Measurements from ENCODE around the gene GTF3A.
"Not testable (repeated sequence)": the region's sequence is repeated elsewhere in the genome, so short reads cannot be mapped to it uniquely, and the experiment has no call there.

The GTF3A gene

DNA sequence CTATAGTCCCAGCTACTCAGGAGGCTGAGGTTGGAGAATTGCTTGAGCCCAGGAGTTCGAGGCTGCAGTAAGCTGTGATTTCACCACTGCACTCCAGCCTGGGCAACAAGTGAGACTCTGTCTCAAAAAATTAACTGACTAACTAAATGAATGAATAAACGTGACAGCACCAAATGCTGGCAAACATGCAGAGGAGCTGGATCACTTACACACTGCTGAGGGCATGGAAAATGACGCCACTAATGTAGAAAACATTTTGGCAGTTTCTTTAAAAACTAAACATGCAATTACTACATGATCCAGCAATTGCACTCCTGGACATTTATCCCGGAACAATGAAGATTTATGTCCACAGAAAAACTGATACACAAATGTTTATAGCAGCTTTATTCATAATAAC is 31.3 kb upstream of the GTF3A start:
- TF ChIP-seq, protein P1, sequence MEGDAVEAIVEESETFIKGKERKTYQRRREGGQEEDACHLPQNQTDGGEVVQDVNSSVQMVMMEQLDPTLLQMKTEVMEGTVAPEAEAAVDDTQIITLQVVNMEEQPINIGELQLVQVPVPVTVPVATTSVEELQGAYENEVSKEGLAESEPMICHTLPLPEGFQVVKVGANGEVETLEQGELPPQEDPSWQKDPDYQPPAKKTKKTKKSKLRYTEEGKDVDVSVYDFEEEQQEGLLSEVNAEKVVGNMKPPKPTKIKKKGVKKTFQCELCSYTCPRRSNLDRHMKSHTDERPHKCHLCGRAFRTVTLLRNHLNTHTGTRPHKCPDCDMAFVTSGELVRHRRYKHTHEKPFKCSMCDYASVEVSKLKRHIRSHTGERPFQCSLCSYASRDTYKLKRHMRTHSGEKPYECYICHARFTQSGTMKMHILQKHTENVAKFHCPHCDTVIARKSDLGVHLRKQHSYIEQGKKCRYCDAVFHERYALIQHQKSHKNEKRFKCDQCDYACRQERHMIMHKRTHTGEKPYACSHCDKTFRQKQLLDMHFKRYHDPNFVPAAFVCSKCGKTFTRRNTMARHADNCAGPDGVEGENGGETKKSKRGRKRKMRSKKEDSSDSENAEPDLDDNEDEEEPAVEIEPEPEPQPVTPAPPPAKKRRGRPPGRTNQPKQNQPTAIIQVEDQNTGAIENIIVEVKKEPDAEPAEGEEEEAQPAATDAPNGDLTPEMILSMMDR (IDR thresholded peaks at IDR 0.05; ENCODE audit: control extremely low read depth, extremely low read depth, low read depth, missing control alignments): no peak
- CTCF ChIA-PET: interaction anchor here (1.0 to 2.8 kb wide), 3 partner anchors 21 to 433 kb away, joined by 3 to 9 read pairs (median 4); no protein-coding TSS in a partner anchor
- POLR2A ChIA-PET: no interaction called here
- no peak for DNase-seq (ENCODE audit: extremely low spot score)

DNA sequence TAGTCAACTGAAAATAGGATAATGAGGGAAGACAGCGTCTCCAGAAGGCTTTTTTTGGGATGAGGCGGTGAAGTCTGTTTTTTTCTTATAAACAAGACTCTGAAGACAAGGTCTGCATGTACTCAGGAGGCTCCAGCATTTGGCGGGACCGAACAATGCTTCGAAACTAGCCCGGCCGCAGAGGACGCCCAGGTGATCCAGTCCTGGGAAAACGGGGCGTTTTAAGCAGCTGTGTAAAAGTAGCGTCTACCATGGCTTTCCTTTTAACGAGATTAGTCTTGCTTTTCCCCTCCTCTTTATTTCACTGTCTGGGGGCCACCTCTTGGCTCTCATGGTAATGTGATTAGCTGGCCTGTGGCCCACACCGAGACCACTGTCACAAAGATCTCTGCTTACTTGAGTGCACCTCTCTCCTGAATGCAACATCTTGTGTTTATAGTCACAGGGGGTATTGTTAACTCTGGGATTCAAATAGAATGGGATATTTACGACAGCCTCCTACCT is 29.4 kb upstream of the GTF3A start:
- POLR2A ChIA-PET: no interaction called here
- TF ChIP-seq, protein P1 (IDR thresholded peaks at IDR 0.05; ENCODE audit: control extremely low read depth, extremely low read depth, low read depth, missing control alignments): no peak
- no peak for DNase-seq (ENCODE audit: extremely low spot score)
- CTCF ChIA-PET: interaction anchor here (1.1 to 2.8 kb wide), 5 partner anchors 20 to 431 kb away, joined by 3 to 9 read pairs (median 7); no protein-coding TSS in a partner anchor

DNA sequence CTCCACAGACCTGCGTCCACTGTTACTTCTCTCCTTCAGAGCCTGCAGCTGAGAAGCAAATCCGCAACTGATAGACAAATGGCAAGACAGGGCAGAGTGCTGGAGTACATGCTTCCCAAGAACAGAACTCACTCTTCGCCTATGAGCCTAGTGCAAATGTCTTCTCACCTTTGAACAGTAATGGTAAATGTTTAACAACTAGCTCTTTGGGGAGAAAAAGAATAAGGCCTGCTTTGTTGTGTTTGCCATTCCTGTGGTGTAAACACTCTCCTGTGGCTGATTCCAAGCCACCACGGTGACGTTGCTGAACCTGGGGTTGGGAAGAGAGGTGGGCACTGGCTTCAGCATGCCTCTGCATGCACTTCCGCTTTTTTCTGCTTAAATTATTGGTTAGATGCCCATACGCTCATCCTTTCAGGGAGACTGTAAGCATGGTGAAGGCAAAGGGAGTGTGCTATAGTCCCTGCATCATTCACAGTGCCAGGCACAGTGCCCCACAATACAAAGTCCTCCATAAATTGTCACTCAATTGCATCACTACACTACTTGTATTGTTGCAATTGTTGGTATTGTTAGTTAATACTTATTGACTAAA is 28.1 kb upstream of the GTF3A start:
- DNase-seq (ENCODE audit: extremely low spot score): no peak
- TF ChIP-seq, protein P1 (IDR thresholded peaks at IDR 0.05; ENCODE audit: control extremely low read depth, extremely low read depth, low read depth, missing control alignments): no peak
- POLR2A ChIA-PET: no interaction called here
- CTCF ChIA-PET: interaction anchor here (1.1 to 2.0 kb wide), 3 partner anchors 21 to 607 kb away, joined by 3 to 8 read pairs (median 7); no protein-coding TSS in a partner anchor

DNA sequence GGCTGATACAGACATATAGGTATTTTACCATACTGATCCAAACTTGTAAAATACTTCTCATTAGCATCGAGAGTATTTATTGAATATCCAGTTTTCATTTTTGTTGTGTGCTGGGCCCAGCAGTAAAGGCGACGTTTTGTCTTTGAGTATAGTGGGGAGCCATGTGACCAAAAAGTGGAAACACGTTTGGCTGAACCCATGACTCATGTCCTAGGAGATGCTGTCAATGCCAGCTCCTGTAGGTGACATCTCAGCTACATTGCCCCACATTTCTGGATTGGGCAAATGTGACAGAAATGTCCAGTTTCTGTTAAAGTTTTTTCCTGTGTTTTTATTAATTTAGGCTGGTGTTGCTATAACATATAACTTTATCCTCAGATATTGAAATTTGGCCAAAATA is 26.1 kb upstream of the GTF3A start:
- ChIA-PET POLR2A (no interaction called here), CTCF (no interaction called here)
- no peak for DNase-seq (ENCODE audit: extremely low spot score)
- TF ChIP-seq, protein P1 (IDR thresholded peaks at IDR 0.05; ENCODE audit: control extremely low read depth, extremely low read depth, low read depth, missing control alignments): no peak

DNA sequence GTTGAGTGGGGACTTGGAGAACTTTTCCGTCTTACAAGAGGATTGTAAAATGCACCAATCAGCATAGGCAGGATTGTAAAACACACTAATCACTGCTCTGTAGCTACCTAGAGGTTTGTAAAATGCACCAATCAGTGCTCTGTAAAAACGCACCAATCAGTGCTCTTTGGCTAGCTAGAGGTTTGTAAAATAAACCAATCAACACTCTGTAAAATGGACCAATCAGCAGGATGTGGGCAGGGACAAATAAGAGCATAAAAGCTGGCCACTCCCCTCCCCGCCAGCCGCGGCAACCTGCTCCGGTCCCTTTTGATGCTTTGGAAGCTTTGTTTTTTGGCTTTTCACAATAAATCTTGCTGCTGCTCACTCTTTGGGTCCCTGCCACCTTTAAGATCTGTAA is 24.0 kb upstream of the GTF3A start:
- DNase-seq (ENCODE audit: extremely low spot score); POLR2A ChIA-PET: not testable (repeated sequence)
- CTCF ChIA-PET: interaction anchor here (0.7 to 1.0 kb wide), 2 partner anchors 9 to 426 kb away, joined by 3 to 4 read pairs; no protein-coding TSS in a partner anchor

DNA sequence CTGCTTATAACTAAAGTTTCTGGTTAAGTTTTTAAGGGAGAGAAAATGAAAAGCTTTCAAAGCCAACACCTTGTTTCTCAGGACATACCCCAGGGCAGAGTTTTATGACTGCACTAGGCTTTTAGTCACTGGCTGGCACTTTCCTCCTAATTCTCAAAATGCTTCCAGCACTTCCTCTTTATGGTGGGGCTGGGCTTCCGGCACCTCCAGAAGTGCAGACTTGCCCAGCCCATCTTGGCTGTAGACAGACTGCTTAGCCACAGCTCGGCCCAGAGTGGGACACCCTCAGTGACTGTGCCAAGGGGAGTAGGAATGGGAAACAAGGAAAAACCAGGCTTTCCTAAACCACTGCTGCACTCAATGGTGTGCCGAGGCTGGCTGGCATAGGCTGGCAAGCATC is 23.2 kb upstream of the GTF3A start:
- ChIA-PET POLR2A (no interaction called here), CTCF (interaction anchor here (0.6 kb wide), 1 partner anchor 28 kb away, joined by 3 read pairs; no protein-coding TSS in a partner anchor)
- TF ChIP-seq, protein P1 (IDR thresholded peaks at IDR 0.05; ENCODE audit: control extremely low read depth, extremely low read depth, low read depth, missing control alignments): no peak
- no peak for DNase-seq (ENCODE audit: extremely low spot score)

DNA sequence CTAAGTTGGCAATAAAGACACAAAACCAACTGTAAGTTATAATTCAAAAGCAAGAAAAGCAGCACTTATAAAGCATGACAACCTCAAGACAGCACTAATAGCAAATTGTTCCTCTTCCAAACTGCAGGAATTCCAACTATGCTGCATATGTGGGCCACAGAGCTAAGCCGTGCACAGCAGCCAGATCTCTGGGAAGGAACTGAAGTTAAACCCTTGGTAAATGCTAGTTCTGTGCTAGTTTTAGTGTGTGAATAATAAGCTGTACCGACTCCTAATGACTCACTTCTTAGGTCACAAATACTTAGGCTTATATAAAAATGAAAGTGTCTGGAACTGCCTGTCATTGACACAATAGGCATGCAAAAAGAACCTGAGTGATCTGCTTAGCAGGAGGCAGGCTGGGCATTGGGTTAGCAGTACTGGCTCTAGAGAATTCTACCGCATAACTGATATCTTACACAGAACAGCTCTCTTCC is 21.2 kb upstream of the GTF3A start:
- POLR2A ChIA-PET: no interaction called here
- no peak for DNase-seq (ENCODE audit: extremely low spot score)
- TF ChIP-seq, protein P1 (IDR thresholded peaks at IDR 0.05; ENCODE audit: control extremely low read depth, extremely low read depth, low read depth, missing control alignments): no peak
- CTCF ChIA-PET: interaction anchor here (0.7 to 3.2 kb wide), 3 partner anchors 11 to 423 kb away, joined by 4 to 21 read pairs (median 4); no protein-coding TSS in a partner anchor

Measured in GM10248 (cell line).